HTERT RPE-1 (cell line): ENCODE results near the gene LILRA1.
"Not testable (repeated sequence)": the region's sequence is repeated elsewhere in the genome, so short reads cannot be mapped to it uniquely, and the experiment has no call there.

Experiments used
- in situ Hi-C: fragments of 300-500 bp; cut with MboI; formaldehyde crosslinking; loops from 4 replicates; pipeline ENCODE4 v1.14.3; 2020; ENCODE audit warnings: low sequenced_read_pairs

LILRA1 gene

GRCh38 chr19:54593445-54593844 is at the start of gene LILRA1:
LILRA1 (plus strand) TSS chr19:54593632; CDS start chr19:54594245, 613 bp downstream.
- in situ Hi-C loops: not testable (repeated sequence)

DNA sequence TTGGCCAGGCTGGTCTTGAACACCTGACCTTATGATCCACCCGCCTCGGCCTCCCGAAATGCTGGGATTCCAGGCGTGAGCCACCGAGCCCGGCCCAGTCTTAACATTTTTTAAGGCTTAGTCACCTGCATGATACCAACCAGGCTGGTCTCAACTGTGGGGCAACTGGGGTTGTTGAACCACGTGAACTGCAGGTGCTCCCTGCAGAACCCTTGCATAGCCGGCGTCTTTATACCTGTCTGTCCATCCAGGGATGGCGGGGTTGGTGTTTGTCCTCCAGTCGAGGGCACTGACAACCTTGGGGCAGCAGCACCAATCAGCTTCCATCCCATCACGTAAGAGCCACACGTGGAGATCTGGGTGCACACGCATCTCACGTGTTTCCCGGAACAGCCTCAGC is 44.6 kb upstream of the LILRA1 start:
- in situ Hi-C loops: no loop called here

DNA sequence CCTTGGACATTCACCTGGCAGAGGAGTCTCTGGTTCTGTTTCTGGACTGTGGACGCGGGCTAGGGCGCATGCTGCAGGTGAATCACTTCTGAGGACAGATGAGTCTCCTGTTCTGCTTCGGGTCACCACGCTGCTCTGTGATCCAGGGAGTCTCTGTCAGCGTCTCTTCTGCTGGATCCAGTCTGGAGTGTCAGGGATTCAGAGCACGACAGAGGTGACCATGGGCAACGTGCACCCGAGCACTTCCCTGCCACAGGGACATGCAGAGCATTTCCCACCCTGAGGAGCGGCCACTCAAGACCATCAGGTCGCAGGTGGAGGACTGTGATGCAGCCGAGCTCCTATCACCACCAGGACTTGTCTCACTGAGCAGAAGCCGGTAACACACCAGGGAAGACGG is 44.2 kb upstream of the LILRA1 start:
- in situ Hi-C loops: no loop called here

DNA sequence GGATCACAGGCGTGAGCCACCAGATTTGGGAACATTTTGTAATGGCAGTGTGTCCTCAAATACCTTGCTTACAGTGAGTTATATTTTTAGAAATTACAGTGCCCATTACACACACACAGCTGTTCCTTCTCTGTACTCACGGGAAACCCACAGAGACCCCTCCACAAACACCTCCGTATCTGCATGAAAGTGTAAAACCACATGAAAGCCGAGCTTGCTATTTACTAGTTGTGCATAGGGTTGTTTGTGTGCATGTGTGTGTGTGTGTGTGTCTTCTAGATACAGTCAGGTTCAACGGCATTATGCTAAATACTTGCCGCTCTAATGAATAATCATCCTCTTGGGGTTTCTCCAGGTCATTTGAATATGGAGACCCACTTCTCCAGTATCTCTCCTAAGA is 42.1 kb upstream of the LILRA1 start:
- in situ Hi-C loops: no loop called here

DNA sequence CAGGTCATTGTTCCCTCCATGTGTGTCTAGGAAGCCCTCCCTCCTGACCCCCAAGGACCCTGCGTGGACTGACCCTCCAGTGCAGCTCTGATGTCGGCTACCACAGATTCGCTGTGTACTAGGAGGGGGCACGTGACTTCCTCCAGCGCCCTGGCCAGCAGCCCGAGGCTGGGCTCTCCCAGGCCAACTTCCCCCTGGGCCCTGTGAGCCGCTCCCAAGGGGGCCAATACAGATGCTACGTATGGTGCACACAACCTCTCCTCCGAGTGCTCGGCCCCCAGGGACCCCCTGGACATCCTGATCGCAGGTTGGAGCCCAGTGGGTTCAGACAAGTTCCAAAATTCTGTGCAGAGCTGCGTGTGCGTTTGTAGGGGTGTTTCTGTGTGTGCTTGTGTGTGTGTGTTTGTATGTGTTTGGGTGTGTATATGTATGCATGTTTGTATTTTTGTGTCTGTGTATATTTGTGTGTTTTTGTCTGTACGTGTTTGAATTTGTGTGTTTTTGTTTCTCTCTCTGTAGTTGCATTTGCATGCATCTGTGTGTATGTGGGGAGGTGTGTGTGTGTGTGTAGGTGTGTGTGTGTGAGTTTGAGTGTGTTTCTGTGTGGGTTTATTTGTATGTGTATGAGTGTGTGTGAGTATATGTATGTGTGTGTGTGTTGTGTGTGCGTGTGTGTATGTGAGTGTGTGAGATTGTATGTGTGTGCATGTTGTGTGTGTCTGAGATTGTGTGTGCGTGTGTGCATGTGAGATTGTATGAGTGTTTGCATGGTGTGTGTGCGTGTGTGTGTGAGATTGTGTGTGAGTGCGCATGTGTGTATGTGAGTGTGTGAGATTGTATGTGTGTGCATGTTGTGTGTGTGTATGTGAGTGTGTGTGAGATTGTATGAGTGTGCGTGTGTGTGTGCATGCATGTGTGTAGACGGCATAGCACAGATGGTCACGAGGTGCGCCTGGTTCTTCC is 41.2 kb upstream of the LILRA1 start:
- in situ Hi-C loops: no loop called here

DNA sequence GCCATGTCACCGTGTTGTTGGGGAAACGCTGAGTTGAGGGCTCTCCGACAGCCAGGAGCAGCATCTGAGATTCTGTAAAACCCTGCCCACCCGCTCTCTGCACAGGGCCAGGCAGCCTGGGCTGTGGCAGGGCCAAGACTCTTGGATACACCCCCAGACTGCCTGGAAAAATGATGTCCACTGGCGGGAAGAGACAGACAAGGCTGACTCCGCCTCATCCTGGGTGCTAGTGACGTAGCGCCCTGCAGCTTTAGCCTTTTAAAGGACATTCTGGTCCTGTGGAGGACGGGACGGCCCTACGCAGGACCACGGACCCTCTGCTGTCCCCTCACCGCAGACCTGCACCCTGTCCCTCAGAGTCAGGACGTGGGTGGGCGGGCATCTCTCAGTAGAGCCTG is 40.5 kb upstream of the LILRA1 start:
- in situ Hi-C loops: no loop called here

DNA sequence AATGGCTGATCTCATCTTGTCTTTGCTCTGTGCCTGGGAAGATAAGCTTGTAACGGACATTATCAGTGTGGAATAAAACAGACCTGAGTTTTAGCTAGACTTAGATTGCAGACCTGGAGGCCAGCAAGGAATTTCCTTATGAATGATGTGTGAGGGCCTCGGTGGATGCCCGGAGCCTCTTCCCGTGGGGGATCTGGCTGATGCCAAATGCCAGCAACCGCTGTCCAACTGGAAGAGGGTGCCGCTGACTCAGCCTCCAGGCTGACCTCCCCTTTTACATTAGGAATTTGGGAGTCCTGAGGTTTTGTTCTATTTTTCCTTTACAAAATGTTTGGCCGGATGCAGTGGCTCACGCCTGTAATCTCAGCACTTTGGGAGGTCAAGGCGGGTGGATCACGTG is 39.4 kb upstream of the LILRA1 start:
- in situ Hi-C loops: no loop called here

DNA sequence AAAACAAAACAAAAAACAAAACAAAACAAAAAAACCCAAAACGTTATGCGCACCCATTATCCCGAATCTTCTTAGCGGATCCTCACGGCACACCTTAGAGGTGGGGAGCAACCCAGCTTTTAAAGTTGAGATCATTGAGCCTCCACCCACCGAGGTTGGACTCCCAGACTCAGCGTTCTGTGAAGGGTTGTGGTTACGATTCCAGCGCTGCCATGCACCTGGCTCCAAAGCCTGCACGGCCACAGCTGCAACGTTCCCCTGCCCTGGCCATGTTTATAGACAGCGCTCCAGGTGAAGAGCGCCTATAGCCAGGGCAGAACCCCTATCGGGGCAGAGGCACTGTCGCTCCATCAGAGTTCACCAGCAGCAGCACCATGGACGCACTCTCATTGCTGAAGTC is 38.5 kb upstream of the LILRA1 start:
- in situ Hi-C loops: no loop called here

DNA sequence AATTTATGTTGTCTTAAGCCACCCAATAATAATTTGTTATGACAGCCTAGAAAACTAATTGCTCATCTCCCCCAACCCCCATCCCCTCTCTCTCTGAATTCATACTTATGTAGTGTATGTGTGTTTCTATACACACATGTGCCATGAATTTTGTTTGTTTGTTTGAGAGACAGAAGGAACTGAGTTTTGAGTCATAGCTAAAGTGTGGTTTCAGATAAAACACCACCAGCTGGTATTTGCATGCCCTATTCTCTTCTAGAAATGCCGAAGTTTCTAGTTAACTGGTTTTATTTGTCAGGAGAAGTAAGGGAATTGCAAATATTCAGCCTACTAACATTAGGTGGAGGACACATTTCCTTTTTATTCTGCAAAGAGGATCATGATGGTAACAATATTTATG is 37.2 kb upstream of the LILRA1 start:
- in situ Hi-C loops: no loop called here

DNA sequence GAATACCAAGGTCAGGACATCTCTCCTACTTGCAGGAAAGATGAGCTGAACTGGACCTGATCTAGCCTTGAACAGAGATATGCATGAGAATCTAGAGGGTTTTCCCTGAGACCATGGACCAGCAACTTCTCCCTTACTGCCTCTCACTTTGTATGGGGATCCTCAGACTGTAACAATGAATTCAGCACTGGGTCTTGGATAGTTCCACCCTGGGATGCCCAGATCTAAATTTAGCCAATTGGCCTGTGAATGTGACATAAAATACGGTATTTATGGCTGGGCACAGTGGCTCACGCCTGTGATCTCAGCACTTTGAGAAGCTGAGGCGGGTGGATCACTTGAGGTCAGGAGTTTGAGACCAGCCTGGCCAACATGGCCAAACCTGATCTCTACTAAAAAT is 35.1 kb upstream of the LILRA1 start:
- in situ Hi-C loops: no loop called here

GRCh38 chr19:54560881-54561385 is 32.5 kb upstream of the LILRA1 start:
- in situ Hi-C loops: no loop called here

DNA sequence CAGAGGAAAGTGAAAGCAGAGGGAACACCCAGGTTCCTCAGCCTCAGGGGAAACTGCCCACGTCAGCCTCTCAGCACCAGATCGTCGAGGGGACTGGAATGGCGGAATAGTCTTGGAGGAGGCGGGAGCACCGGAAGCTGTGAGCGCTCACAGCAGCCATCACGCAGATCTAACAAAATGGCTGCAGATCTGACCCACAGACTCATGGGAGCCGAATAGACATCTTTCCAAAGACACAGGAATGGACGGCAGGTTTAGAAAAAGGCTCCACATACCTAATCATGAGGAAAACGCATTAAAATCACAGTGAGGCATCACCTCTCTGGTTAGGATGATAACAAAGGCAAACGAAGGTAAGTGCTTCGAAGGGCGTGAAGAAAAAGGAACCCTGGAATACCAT is 31.6 kb upstream of the LILRA1 start:
- in situ Hi-C loops: no loop called here

DNA sequence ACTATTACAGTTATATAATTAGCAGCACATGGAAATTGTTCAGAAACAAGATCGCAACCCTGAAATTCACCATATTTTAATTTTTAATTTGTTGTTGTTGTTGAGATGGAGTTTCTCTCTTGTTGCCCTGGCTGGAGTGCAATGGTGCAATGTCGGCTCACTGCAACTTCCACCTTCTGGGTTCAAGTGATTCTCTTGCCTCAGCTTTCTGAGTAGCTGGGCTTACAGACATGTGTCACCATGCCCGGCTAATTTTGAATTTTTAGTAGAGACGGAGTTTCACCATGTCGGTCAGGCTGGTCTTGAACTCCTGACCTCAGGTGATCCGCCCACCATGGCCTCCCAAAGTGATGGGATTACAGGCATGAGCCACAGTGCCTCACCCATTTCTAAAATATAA is 30.2 kb upstream of the LILRA1 start:
- in situ Hi-C loops: not testable (repeated sequence)

DNA sequence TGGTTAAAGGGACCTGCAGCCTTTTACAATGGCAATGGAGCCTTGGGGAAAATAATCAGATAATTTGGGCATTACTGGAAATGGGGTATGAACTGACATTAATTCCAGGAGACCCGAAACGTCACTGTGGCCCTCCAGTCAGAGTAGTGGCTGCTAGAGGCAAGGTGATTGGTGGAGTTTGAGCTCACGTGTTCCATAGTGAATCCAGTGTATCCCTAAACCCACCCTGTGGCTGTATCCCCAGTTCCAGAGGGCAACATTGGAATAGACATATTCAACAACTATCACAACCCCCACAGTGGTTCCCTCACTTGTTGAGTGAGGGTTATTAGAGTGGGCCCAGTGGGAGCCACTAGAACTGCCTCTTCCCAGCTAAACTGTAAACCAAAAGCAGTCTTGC is 23.1 kb upstream of the LILRA1 start:
- in situ Hi-C loops: no loop called here

- in situ Hi-C loops: not testable (repeated sequence)
Measured at GRCh38 chr19:54571715-54572615, 21.5 kb upstream of the LILRA1 start.

DNA sequence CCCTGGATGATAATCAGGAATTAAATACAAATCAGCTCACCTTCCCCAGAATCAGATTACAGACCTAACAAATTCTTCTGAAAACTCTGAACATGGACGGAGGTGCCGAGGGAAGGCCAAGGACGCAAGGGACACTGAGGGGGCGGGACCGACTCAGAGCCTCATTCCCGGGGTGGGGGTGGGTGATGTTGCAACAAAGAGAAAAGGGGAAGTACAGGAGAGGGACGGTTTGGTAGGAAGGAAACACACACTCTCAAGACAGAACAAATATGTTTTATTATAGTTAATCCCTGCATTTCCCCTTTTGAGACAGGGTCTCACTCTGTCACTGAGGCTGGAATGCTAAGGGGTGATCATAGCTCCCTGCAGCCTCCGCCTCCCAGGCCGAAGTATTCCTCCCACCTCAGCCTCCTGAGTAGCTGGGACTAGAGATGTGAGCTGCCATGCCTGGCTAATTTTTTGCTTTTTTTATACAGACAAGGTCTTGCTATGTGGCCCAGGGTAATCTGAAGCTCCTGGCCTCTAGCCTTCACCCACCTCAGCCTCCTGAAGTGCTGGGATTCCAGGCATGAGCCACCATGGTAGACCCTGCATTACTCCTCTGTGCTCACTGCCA is 20.6 kb upstream of the LILRA1 start:
- in situ Hi-C loops: no loop called here

DNA sequence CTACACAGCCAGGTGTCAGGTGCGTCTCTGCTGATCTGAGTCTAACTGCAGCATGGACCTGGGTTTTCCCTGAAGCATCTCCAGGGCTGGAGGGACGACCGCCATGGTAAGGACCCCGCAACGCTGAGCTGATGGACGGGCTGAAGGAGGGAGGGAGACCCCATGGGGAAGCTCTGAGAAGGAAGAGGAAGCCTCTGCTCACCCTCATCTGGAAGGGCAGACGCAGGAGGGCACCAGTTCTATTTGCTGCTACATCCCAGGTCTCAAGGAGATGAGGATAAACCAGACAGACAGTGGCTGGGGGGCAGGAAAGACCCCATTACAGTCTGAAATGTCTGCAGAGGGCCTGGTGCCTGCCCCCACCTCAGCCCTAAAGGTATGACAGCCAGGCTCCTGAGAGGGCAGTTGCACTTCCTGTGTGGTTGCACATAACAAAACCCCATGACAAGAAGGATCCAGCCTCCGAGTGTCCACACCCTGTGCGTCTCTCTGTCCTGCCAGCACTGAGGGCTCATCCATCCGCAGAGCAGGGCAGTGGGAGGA is 20.0 kb upstream of the LILRA1 start, which contains the start of gene LILRA2:
Gene LILRA2, plus strand, starts transcription at position 461 of the 543 bp plus-strand sequence. CDS start 89 bp downstream, outside the sequence.
- in situ Hi-C loops: no loop called here

GRCh38 chr19:54574051-54574450 is 19.4 kb upstream of the LILRA1 start:
- in situ Hi-C loops: no loop called here

- in situ Hi-C loops: no loop called here
Measured at GRCh38 chr19:54574527-54575056, 18.8 kb upstream of the LILRA1 start.

DNA sequence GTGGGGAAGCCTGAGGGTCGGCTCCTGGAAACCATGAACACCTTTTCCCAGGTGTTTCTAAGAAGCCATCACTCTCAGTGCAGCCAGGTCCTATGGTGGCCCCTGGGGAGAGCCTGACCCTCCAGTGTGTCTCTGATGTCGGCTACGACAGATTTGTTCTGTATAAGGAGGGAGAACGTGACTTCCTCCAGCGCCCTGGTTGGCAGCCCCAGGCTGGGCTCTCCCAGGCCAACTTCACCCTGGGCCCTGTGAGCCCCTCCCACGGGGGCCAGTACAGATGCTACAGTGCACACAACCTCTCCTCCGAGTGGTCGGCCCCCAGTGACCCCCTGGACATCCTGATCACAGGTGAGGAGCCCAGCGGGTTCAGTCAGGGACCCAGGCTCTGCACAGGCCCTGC is 18.2 kb upstream of the LILRA1 start:
- in situ Hi-C loops: not testable (repeated sequence)
